GM12878 (cell line): ENCODE results near the gene TSHZ3. TPM values are rescaled to one million over a fixed set of nuclear protein-coding genes. Genes with fewer than 3 reads are reported as not detected.

ENCODE experiments used
- ATAC-seq: fragments of 200-7000 bp; cut with Tn5 transposase; 3 replicates; pipeline ENCODE4 v1.9.1; 2020; ENCODE audit warnings: mild to moderate bottlenecking, moderate library complexity
- BruUV-seq: library from RNA; stranded (reverse); fragments of 400-500 nt; replicated peaks from 2 replicates; lab custom pipeline; 2021; lab: Mats Ljungman, UMichigan
- CTCF ChIA-PET: fragments of 300-600 bp; sonication (Branson Sonifier 250); formaldehyde crosslinking; extraction: SDS; loops from one replicate; lab custom pipeline; 2021; ENCODE audit warnings: inconsistent platforms; lab: Yijun Ruan, JAX
- POLR2A ChIA-PET: fragments of 350-600 bp; formaldehyde crosslinking; extraction: SDS; loops from one replicate; lab custom pipeline; 2021; ENCODE audit warnings: inconsistent platforms; lab: Charles Lee
- RAD21 ChIA-PET: fragments of 300-600 bp; sonication (Branson Sonifier 250); formaldehyde crosslinking; loops from one replicate; lab custom pipeline; 2023; ENCODE audit warnings: antibody characterized with exemption; ENCODE audit not compliant: unreplicated experiment; lab: Charles Lee
- SMC1A ChIA-PET: fragments of 300-600 bp; sonication (Branson Sonifier 250); formaldehyde crosslinking; loops from one replicate; lab custom pipeline; 2023; ENCODE audit not compliant: unreplicated experiment, uncharacterized antibody; lab: Charles Lee
- DNase-seq: peaks from one replicate; pipeline ENCODE4 v3.0.0-alpha.2; 2011; ENCODE audit warnings: low read depth, low spot score
- FAIRE-seq: peaks from 3 replicates; lab custom pipeline; 2011; peaks lifted over from hg19 to GRCh38; lab: Jason Lieb, UNC
- H2AFZ ChIP-seq: 2 replicates; pipeline ENCODE4 v1.6.0; 2011; ENCODE audit warnings: low read depth, low read length, control low read depth; ENCODE audit not compliant: control insufficient read depth
- H3K27ac ChIP-seq: 2 replicates; pipeline ENCODE4 v1.5.1; 2011; ENCODE audit warnings: control low read depth; ENCODE audit not compliant: control insufficient read depth, insufficient read depth
- H3K27me3 ChIP-seq, 2 experiments: replicated peaks in 1 of 2; 2 replicates each; pipeline versions ENCODE4 v1.6.0 to v1.6.1; 2011; ENCODE audit warnings: low read length in 1 of 2; ENCODE audit not compliant: control insufficient read depth in 2 of 2, insufficient read depth in 2 of 2
- H3K36me3 ChIP-seq, 2 experiments: 2 replicates each; pipeline ENCODE4 v1.5.1; 2011; ENCODE audit warnings: low read length in 1 of 2; ENCODE audit not compliant: control insufficient read depth in 2 of 2, insufficient read depth in 2 of 2
- H3K4me1 ChIP-seq: 2 replicates; pipeline ENCODE4 v1.6.1; 2011; ENCODE audit warnings: mild to moderate bottlenecking, low read length, moderate library complexity, mixed read lengths; ENCODE audit not compliant: control insufficient read depth, insufficient read depth
- H3K4me2 ChIP-seq: 2 replicates; pipeline ENCODE4 v1.6.0; 2011; ENCODE audit warnings: control low read depth; ENCODE audit not compliant: control insufficient read depth, insufficient read depth
- H3K4me3 ChIP-seq: fragments of 200-600 bp; sonication (generic); 2 replicates; pipeline ENCODE4 v1.5.1; 2016
- H3K79me2 ChIP-seq: 2 replicates; pipeline ENCODE4 v1.6.0; 2011; ENCODE audit warnings: low read length; ENCODE audit not compliant: control insufficient read depth, insufficient read depth
- H3K9ac ChIP-seq: 2 replicates; pipeline ENCODE4 v1.8.0; 2011; ENCODE audit warnings: low read length, control low read depth, mixed read lengths; ENCODE audit not compliant: control insufficient read depth, insufficient read depth
- H3K9me3 ChIP-seq: replicated peaks from 3 replicates; pipeline ENCODE4 v1.5.1; 2011; ENCODE audit warnings: mild to moderate bottlenecking, low read length; ENCODE audit not compliant: control insufficient read depth, insufficient read depth
- H4K20me1 ChIP-seq: 2 replicates; pipeline ENCODE4 v1.6.0; 2011; ENCODE audit not compliant: control insufficient read depth, insufficient read depth
- ATF7 ChIP-seq: fragments of 450-650 bp; IDR thresholded peaks from 2 replicates; pipeline ENCODE4 v1.6.1; 2016; ENCODE audit warnings: low read depth, mild to moderate bottlenecking
- BACH1 ChIP-seq: fragments of 450-650 bp; IDR thresholded peaks from 2 replicates; pipeline ENCODE4 v1.6.1; 2017; ENCODE audit warnings: mild to moderate bottlenecking, borderline replicate concordance
- CBX3 ChIP-seq: fragments of 200-600 bp; sonication (generic); IDR thresholded peaks from 2 replicates; pipeline ENCODE4 v1.6.1; 2016; ENCODE audit warnings: low read depth, borderline replicate concordance
- CEBPB ChIP-seq, 2 experiments: fragments of 150-350 bp in 1 of 2; IDR thresholded peaks; 2 replicates each; pipeline ENCODE4 v1.6.1; 2012 to 2014; ENCODE audit warnings: low read depth in 2 of 2, low read length in 2 of 2, borderline replicate concordance in 1 of 2, inconsistent platforms in 1 of 2
- LARP7 ChIP-seq: fragments of 450-650 bp; IDR thresholded peaks from 2 replicates; pipeline ENCODE4 v1.6.1; 2017; ENCODE audit warnings: mild to moderate bottlenecking
- NBN ChIP-seq: fragments of 450-650 bp; IDR thresholded peaks from 2 replicates; pipeline ENCODE4 v1.6.1; 2016
- RAD21 ChIP-seq: IDR thresholded peaks from 2 replicates; pipeline ENCODE4 v1.6.1; 2011; ENCODE audit warnings: mild to moderate bottlenecking, low read depth, low read length, moderate library complexity; ENCODE audit not compliant: insufficient read depth
- RAD51 ChIP-seq: fragments of 450-650 bp; IDR thresholded peaks from 2 replicates; pipeline ENCODE4 v1.6.1; 2016; ENCODE audit warnings: moderate library complexity, mild to moderate bottlenecking, inconsistent platforms
- TARDBP ChIP-seq: IDR thresholded peaks from 2 replicates; pipeline ENCODE4 v1.6.1; 2016; ENCODE audit warnings: borderline replicate concordance
- TCF3 ChIP-seq: IDR thresholded peaks from 2 replicates; pipeline ENCODE4 v1.6.1; 2012; ENCODE audit warnings: low read depth, mild to moderate bottlenecking, low read length, borderline replicate concordance; ENCODE audit not compliant: insufficient read depth
- TCF7 ChIP-seq: IDR thresholded peaks from 2 replicates; pipeline ENCODE4 v1.6.1; 2014; ENCODE audit warnings: antibody characterized with exemption, borderline replicate concordance
- ZNF384 ChIP-seq: IDR thresholded peaks from 2 replicates; pipeline ENCODE4 v1.6.1; 2012; ENCODE audit warnings: low read depth, mild to moderate bottlenecking, low read length, improper control_type of control experiment, borderline replicate concordance
- WGBS: methylation state at CpG from one replicate; pipeline ENCODE4 v1.1.6; 2016; ENCODE audit warnings: low lambda C conversion rate; ENCODE audit not compliant: insufficient replicate concordance, insufficient coverage; ENCODE audit errors: missing lambda C conversion rate; 5-methylcytosine and 5-hydroxymethylcytosine counted together
- in situ Hi-C: fragments of 300-500 bp; cut with MboI; formaldehyde crosslinking; loops from 9 replicates; pipeline ENCODE4 v1.14.3; 2018; ENCODE audit warnings: mixed read lengths
- intact Hi-C: fragments of 100-400 bp; cut with micrococcal nuclease; formaldehyde crosslinking; loops from one replicate; pipeline ENCODE4 v1.14.2; 2022; ENCODE audit not compliant: unreplicated experiment
- polyA plus RNA-seq, 11 experiments: library from polyadenylated mRNA; depleted of rRNA in 4 of 11; unstranded in 6 of 11; stranded (reverse) in 5 of 11; fragments of >200 nt; fragmentation: Nextera tagmentation in 4 of 11; fragmentation: Illumina TruSeq in 1 of 11; extraction: Ambion mirVana in 4 of 11; extraction: Trizol in 1 of 11; gene quantifications; 1 replicate in 1 of 11; 2 replicates in 10 of 11; pipeline versions ENCODE4 v1.2.1 to v1.2.3, GENCODE V29; 2011 to 2016; ENCODE audit warnings: inconsistent platforms in 2 of 11, missing spikeins in 2 of 11, low read depth in 1 of 11
- total RNA-seq, 4 experiments: library from RNA; depleted of rRNA in 3 of 4; stranded (reverse); fragments of >200 nt in 3 of 4; fragmentation: Illumina TruSeq in 1 of 4; extraction: Trizol in 1 of 4; gene quantifications; 2 replicates each; pipeline versions ENCODE4 v1.2.1 to v1.2.3, GENCODE V29; 2013 to 2021
- TF ChIP-seq, protein P1 (sequence below): fragments of 450-650 bp; IDR thresholded peaks from 2 replicates; pipeline ENCODE4 v1.6.1; 2017; ENCODE audit warnings: low read depth, mild to moderate bottlenecking, moderate library complexity
- TF ChIP-seq, protein P2 (sequence below), 3 experiments: IDR thresholded peaks in 2 of 3; conservative IDR thresholded peaks in 1 of 3; 2 replicates each; pipeline ENCODE4 v1.5.1; 2011; ENCODE audit warnings: low read depth in 3 of 3, low read length in 3 of 3, mild to moderate bottlenecking in 3 of 3, control low read depth in 2 of 3, moderate library complexity in 2 of 3, inconsistent platforms in 1 of 3, mixed read lengths in 1 of 3; ENCODE audit not compliant: control insufficient read depth in 2 of 3, insufficient read depth in 1 of 3; ENCODE audit errors: extremely low read depth in 1 of 3
- TF ChIP-seq, protein P3 (sequence below): fragments of 450-650 bp; IDR thresholded peaks from 2 replicates; pipeline ENCODE4 v1.6.1; 2017; ENCODE audit warnings: mild to moderate bottlenecking

Gene TSHZ3
- total and polyA plus RNA-seq, 10 of the 15 experiments (the other 5 are each of a cell fraction or from before 2014, with no cell fraction given): 0.23 TPM; not detected in 9

DNA sequence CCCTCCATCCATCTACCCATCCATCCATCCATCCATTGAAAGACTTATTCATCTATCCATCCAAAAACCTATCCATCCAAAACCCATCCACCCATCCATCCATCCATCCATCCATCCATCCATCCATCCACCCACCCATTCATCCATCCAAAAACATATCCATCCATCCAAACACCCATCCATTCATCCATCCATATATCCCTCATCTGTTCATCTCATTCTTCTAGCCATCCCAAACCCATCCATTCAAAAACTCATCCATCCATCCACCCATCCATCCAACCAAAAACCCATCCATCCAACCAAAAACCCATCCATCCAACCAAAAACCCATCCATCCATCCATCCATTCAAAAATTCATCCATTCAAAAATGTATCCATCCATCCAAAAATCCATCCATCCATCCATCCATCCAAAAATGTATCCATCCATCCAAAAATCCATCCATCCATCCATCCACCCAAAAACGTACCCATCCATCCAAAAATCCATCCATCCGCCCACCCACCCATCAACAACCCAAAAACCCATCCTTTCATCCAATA is 56.5 kb downstream of the TSHZ3 start (continued):
- TF ChIP-seq, protein P1, sequence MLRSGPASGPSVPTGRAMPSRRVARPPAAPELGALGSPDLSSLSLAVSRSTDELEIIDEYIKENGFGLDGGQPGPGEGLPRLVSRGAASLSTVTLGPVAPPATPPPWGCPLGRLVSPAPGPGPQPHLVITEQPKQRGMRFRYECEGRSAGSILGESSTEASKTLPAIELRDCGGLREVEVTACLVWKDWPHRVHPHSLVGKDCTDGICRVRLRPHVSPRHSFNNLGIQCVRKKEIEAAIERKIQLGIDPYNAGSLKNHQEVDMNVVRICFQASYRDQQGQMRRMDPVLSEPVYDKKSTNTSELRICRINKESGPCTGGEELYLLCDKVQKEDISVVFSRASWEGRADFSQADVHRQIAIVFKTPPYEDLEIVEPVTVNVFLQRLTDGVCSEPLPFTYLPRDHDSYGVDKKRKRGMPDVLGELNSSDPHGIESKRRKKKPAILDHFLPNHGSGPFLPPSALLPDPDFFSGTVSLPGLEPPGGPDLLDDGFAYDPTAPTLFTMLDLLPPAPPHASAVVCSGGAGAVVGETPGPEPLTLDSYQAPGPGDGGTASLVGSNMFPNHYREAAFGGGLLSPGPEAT: no peak
- TF ChIP-seq TCF3: no peak
- TF ChIP-seq ZNF384: no peak
- TF ChIP-seq RAD21: no peak
- TF ChIP-seq LARP7: no peak
- no peak for TF ChIP-seq CBX3
- no peak for TF ChIP-seq NBN
- TF ChIP-seq BACH1: no peak
- TF ChIP-seq TCF7: no peak

DNA sequence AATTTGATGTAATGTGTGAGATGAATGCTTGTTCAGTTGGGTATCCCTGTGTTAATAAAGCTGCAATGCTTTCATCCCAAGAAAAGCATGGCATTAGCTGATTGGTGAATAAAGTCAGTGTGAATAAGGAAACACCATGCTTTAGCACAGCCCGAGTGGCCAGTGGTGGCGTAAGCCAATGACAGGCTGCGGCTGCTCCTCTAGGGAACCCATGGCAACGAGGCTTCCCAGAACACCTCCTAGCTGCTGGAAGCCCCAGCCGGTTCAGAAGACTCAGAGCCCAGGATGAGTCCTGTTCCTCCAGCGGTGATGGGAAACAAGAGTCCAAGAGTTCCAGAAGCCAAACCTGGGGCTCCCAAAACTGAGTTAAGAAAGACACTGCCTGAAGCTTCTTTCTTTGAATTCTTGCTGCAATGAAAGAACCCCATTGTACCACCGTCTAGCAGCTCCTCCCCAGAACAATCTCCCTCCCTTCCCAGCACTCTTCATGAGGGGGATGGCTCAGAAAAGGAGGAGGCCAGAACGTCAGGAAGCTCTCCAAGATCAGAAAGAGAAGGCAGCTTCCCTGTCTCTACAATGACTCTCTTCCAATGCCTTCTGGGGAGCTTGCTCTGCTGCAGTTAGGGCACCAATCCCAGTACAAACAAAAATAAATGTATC is 58.2 kb downstream of the TSHZ3 start:
- ChIA-PET SMC1A (no interaction called here), POLR2A (interaction anchor here (0.5 kb wide), 1 partner anchor 914 kb away, joined by 7 read pairs; no protein-coding TSS in a partner anchor), CTCF (no interaction called here), RAD21 (no interaction called here)
- Histone ChIP-seq H3K9ac (no peak overlapping the region), H3K36me3 (no peaks in the 10 kb centered on the region), H3K79me2 (no peaks in the 10 kb centered on the region), H3K27ac (no peak overlapping the region), H3K4me2 (no peak overlapping the region), H2AFZ (no peak overlapping the region), H4K20me1 (no peaks in the 10 kb centered on the region), H3K4me1 (no peaks in the 10 kb centered on the region), H3K4me3 (no peak overlapping the region), H3K27me3 (no peaks in the 10 kb centered on the region), H3K9me3 (no peaks in the 10 kb centered on the region; the same call in 2 of the 3 replicates)
- BruUV-seq: no TSS peak
- 17% methylated on average over 8 of the region's 8 CpGs for WGBS
- FAIRE-seq: no peak
- no peak for ATAC-seq
- in situ Hi-C loops: no loop called here
- intact Hi-C loops: no loop called here
- no peak for DNase-seq
- TF ChIP-seq TARDBP: no peak
- no peak for TF ChIP-seq RAD51
- TF ChIP-seq ATF7: no peak
- TF ChIP-seq, protein P1: no peak
- TF ChIP-seq, protein P2, sequence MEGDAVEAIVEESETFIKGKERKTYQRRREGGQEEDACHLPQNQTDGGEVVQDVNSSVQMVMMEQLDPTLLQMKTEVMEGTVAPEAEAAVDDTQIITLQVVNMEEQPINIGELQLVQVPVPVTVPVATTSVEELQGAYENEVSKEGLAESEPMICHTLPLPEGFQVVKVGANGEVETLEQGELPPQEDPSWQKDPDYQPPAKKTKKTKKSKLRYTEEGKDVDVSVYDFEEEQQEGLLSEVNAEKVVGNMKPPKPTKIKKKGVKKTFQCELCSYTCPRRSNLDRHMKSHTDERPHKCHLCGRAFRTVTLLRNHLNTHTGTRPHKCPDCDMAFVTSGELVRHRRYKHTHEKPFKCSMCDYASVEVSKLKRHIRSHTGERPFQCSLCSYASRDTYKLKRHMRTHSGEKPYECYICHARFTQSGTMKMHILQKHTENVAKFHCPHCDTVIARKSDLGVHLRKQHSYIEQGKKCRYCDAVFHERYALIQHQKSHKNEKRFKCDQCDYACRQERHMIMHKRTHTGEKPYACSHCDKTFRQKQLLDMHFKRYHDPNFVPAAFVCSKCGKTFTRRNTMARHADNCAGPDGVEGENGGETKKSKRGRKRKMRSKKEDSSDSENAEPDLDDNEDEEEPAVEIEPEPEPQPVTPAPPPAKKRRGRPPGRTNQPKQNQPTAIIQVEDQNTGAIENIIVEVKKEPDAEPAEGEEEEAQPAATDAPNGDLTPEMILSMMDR (IDR thresholded peaks at IDR 0.05 in 2 of 3, conservative IDR thresholded peaks at IDR 0.05 in 1 of 3; ENCODE audit: control insufficient read depth in 2 of 3, extremely low read depth in 1 of 3, insufficient read depth in 1 of 3, low read depth in 3 of 3, low read length in 3 of 3): no peak
- TF ChIP-seq, protein P3, sequence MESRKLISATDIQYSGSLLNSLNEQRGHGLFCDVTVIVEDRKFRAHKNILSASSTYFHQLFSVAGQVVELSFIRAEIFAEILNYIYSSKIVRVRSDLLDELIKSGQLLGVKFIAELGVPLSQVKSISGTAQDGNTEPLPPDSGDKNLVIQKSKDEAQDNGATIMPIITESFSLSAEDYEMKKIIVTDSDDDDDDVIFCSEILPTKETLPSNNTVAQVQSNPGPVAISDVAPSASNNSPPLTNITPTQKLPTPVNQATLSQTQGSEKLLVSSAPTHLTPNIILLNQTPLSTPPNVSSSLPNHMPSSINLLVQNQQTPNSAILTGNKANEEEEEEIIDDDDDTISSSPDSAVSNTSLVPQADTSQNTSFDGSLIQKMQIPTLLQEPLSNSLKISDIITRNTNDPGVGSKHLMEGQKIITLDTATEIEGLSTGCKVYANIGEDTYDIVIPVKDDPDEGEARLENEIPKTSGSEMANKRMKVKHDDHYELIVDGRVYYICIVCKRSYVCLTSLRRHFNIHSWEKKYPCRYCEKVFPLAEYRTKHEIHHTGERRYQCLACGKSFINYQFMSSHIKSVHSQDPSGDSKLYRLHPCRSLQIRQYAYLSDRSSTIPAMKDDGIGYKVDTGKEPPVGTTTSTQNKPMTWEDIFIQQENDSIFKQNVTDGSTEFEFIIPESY: no peak
- TF ChIP-seq CEBPB (IDR thresholded peaks at IDR 0.05; ENCODE audit: borderline replicate concordance in 1 of 2, low read depth in 2 of 2, low read length in 2 of 2): no peak
